GM21360 (cell line): ENCODE measurements around the gene TRPV5.
"Not testable (repeated sequence)": the region's sequence is repeated elsewhere in the genome, so short reads cannot be mapped to it uniquely, and the experiment has no call there.

Experiments
- ATAC-seq: cut with Tn5 transposase; IDR thresholded peaks from one replicate; pipeline ENCODE4 v1.9.1; 2021; ENCODE audit warnings: mild to moderate bottlenecking, moderate library complexity; ENCODE audit not compliant: unreplicated experiment

Gene TRPV5

DNA sequence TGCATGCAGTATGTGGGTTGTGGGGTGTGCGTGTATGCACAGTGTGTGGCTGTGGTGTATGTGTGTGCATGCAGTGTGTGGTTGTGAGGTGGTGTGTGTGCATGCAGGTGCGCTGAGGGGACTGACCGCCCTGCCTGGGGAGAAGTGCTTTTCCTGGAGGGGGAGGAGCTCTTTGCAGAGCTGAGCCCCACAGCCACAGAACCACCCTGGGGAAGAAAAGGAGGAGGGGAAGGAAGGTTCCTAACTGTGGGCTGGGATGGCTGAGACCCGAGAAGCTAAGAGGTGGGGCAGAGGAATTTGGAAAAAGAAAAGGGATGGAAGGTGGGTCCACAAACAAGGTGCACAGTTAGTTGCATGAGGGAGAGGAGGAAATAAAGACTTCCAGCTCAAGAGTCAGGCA is at the start of gene TRPV5:
Gene TRPV5, minus strand, starts transcription at position 123 of the 400 bp plus-strand sequence. CDS start 287 bp downstream, outside the sequence.
- ATAC-seq = no peak

DNA sequence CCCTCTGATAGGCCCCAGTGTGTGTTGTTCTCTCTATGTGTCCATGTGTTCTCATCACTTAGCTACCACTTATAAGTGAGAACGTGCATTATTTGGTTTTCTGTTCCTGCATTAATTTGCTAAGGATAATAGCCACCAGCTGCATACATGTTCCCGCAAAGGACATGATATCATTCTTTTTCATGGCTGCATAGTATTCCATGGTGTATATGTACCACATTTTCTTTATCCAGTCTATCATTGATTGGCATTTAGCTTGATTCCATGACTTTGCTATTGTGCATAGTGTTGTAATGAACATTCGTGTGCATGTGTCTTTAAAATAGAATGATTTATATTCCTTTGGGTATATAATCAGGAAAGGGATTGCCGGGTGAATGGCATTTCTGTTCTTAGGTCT is 44.9 kb upstream of the TRPV5 start:
- not testable (repeated sequence) for ATAC-seq

DNA sequence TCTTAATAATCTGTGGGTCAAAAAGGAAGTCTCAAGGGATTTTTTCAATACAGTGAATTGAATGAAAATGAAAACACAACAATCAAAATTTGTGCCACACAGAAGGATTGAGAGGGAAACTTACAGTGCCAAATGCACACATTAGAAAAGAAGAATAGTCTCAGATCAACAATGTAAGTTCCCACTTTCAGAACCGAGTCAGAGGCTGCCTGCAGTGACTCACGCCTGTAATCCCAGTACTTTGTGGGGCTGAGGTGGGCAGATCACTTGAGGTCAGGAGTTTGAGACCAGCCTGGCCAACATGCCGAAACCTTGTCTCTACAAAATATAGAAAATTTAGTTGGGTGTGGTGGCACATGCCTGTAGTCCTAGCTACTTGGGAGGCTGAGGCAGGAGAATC is 41.1 kb upstream of the TRPV5 start:
- no peak for ATAC-seq

GRCh38 chr7:142969183-142969582 is 35.6 kb upstream of the TRPV5 start:
- no peak for ATAC-seq

- ATAC-seq = no peak
Observed at GRCh38 chr7:142968229-142968628, 34.7 kb upstream of the TRPV5 start.

DNA sequence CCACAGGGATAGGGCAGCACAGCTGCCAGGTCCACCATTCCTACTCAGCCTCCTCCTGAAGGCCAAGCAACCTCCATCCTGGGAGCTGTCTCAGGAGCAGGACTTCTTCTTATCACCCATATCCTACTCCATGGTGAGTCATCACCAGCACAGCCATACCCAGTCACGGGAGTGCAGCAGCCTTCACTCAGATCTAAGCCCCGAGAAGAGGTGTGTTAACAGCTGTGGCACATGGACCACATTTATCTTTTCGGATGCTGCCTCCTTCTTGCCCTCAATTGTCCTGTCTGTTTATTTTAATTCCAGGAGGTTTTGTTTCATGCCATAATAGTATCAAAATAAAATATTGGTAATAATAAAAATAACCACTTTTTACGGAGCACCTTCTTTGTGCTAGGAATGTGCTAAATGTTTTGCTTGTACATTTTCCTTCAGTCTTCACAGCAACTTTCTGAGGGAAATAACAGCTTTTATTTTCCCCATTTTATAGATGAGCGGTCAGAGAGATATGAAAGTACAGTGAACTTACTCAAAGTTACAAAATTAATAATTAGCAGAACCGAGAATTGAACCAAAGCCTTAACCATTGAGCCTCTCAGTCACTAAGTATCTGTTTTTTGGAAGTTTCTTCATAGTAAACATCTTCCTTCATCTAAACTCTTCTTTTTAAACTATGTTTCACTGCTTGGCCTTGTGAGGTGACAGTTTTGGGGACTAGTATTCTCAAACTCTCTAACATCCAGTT is 31.1 kb upstream of the TRPV5 start:
- no peak for ATAC-seq

DNA sequence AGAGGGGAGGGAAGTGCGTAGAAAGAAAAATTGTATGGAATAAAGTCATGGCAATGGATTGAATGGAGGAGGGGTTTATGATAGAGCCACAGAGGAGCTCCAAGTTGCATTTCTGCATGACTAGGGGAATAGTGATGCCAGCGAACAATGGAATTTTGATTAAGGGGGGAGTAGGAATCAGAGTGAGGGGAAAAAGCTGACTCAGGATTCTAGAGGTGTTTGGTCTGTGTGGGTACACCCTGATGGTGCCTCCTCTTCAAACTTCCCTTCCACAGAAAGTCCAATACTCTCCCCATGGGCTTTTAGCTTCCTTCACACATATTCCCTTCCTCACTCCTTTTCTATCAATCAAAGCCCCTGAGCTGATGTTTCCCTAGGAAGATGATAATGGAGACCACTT is 30.4 kb upstream of the TRPV5 start:
- ATAC-seq = no peak

DNA sequence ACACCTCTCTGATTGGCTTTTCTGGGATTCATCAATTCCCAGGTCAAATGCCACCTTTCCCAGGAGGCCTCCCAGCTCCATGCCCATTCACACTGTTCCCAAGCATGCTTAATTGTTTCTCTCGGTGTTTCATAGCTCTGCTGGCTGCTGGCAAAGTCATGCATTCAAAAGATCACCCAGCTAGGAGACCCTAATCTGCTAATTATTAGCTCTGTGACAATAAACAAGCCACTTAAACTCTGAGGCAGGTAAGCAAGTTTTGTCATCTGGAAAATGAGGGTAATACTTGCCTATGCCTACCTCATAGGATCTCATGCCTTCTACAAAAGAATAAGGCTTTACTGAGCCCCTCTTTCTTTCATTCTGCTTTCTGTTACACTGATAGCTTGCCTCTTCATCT is 29.4 kb upstream of the TRPV5 start:
- no peak for ATAC-seq

- no peak for ATAC-seq
Observed at GRCh38 chr7:142961973-142962926, 28.7 kb upstream of the TRPV5 start, which contains the start of gene KEL. KEL (minus strand) TSS chr7:142962363; CDS start chr7:142962206, 157 bp downstream.

DNA sequence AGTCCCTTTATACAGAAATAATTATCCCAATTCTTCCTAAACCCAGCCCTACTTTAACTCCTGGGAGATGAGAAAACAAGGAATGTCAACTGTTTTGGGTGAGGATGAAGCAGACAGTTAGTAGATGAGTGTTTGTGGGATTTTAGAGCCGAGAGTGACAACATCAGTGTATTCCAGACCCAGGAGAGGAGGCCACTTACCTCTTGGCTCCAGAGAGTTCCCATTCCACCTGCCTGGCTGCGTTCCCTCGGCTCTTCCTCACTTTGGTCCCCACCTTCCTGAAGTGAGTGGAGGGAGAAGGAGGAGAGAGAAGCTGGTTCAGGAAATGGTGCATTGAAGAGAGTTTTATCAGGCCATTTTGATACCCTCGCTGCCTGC is 28.0 kb upstream of the TRPV5 start:
- ATAC-seq = no peak

DNA sequence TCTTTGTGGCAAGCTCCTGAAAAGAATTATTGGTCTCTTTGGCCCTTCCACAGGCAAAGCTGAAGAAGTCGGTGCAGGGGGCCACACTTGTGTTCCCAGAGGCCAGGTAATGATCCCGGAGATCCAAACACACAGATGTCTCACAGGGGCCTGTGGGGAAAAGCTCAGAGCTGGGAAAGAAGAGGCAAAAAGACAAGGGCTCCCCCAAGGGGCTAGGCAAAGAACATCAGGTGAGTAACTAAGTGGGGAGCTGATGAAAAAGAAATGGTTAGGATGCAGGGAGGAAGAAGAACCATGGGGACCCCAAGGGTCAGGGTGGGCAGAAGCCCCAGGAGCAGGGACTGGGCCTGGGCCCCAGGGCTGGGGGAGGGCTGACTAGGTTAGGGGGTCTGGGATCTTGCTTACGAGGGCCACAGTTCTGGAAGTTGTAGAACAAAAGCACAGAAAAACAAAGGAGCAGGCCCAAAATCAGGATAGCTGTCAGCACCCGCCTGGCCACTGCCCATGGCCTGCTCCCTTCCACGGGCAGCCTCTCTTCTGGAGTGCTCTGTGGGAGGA is 27.5 kb upstream of the TRPV5 start:
- ATAC-seq = no peak

GRCh38 chr7:142959202-142959601 is 25.7 kb upstream of the TRPV5 start:
- ATAC-seq = no peak

DNA sequence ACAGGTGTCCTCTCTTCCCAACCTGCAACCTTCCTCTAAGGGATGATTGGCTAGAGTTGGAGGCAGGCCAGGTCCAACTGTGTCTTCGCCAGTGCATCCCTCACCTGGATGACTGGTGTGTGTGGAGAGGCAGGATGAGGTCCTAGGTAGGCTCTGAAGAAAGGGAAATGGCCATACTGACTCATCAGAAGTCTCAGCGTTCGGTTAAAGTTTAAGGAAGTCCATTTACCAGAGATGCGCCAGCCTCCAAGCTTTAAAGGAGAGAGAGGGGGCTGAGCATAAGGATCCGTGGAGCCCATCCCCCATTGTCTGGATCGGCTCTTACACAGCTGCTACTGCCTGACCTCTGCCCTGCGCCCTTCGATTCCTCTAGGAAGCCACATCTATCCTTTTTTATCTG is 24.2 kb upstream of the TRPV5 start:
- no peak for ATAC-seq

DNA sequence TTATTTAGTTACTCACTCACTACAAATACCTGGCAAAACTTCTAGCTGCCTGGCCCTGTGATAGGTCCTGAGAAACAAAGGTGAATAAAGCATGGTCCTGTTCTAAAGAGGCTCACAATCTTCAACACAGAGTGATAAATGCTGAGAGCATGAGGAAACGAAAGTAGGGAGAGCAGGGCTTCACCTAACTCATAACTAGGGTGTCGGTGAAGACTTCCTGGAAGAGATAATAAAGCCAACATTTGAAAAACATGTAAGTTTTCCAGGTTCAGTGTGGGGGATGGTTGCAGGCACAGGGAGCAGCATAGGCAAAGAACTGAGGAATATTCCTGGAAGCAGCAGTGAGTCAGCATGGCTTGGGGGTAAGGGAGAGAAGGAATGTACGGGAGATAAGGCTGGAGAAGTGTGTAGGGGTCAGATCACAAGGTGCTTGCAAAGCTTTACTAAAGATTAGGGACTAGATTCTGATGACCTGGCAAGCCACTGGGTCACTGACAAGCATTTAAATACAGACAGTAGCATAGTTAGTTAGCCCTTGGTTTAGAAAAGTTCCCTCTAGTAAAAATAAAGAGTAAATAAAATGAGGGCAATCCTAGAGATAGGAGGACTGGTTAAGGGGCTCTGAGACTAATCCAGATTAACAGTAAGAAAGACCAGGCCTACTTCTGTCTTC is 23.5 kb upstream of the TRPV5 start:
- ATAC-seq = no peak

- no peak for ATAC-seq
Observed at GRCh38 chr7:142954680-142955268, 21.2 kb upstream of the TRPV5 start.

DNA sequence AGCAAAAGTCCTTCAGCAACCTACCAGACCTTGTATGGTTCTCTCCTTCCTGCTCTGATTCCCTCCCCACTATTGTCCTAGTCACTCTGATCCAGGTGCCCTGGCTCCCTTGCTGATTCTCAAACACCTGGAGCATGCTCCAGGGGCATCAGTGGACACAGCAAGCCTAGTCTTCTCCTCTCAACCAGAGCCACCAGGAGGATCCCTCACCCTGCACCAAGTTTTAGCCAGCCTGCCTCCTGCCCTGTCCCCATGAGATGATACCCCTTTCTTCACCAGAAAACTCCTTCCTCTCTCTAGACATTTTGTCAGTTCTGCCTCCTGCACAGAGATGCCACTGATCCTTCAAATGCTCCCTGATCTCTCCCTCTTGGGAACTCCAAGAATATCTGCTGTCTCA is 16.7 kb upstream of the TRPV5 start:
- no peak for ATAC-seq

DNA sequence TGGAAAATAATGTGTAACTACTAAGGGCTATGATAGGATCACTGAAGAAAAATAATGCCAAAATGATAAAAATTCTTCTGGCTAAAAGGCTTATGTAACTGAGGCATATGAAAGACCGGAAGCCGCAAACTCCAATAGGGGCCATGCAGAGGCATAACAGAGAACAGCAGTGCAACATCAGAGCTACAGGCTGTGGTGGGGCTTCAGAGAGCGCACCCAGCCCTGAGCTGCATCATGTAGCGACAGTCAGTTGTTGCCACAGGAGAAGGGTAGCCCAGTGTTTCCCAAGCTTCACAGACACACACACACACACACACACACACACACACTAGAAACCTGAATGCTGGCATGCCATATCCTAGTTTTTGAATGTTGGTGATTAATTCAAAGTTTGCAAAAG is 15.1 kb upstream of the TRPV5 start:
- ATAC-seq = no peak

DNA sequence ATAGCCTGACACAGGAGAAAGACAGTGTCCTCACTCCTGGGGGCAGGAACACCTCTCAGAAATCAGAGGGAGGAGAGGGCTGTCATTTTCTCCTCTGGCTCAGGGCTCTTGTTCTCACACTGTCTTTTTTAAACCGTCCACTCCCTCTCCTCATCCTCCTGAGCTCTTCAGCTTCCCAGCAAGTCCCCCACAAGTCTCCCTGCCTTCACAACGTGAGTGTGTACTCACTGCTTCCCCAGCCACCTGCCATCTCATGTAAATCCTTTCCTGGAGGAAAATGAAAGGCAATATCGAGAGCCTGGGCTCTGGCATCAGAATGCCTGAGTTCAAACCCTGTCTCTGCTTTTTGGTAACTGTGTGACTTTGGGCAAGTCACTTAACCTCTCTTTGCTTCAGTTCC is 11.5 kb upstream of the TRPV5 start:
- no peak for ATAC-seq

DNA sequence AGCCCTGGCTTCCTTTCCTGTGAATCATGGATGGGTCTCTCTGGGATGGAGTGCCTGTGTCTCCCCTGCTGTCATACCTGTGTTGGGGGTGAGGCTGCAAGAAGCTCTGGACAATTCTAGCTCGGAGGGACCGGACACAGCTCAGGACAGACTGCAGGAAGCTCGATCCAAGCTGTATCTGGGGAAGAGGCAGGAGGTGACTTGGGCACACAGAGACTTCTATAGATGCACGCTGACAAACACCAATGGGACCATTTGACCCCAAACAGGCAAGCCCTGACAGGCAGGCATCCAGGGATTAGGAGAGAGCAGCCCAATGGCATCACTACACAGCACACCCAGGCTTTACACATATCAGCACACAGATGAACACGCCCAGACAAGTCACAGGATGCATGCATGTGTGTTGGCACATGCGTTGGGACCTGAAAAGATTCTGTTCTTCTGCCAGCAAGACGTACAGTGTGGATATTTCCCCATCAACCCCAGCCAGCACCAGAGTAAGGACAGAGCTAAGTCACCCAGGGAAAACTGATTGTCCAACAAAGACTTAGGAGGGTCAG is 10.2 kb upstream of the TRPV5 start:
- no peak for ATAC-seq

GRCh38 chr7:142942746-142943145 is 9.2 kb upstream of the TRPV5 start:
- no peak for ATAC-seq
